ENCODE measurements around the gene CSRNP3. TPM values are rescaled to one million over a fixed set of nuclear protein-coding genes. Genes with fewer than 3 reads are reported as not detected.

Gene CSRNP3
- total and polyA plus RNA-seq, 10 of the 15 experiments (the other 5 are each of a cell fraction or from before 2014, with no cell fraction given) = 0.03 to 5.2 (median 0.11) TPM; not detected in 1

DNA sequence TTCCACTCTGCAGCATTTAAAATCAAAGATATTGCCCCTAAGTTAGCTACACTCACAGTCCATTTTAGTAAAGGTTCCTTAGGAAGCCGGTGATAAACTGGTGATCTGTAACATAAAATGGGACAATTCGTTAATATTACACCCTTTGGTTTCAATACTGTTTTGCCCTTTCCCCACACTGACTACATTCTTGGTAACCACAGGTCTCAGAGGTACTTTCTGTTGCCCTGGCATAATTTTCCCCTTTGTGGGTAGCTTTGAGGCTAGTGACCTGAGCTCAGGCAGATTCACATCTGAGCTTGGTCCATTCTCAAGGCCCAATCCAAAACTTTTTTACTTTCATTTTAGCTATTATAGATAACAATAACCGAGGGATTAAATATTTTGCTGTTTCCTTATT is 32.9 kb upstream of the CSRNP3 start (continued):
- TF ChIP-seq MEF2B (IDR thresholded peaks at IDR 0.05; ENCODE audit: partially characterized antibody, poor library complexity, severe bottlenecking) (peak; percentile 36), BMI1 (IDR thresholded peaks at IDR 0.05; ENCODE audit: borderline replicate concordance) (no peak), NFYA (IDR thresholded peaks at IDR 0.05; ENCODE audit: borderline replicate concordance, low read depth, low read length) (no peak), SIX5 (IDR thresholded peaks at IDR 0.05; ENCODE audit: low read depth, low read length, severe bottlenecking) (no peak), IKZF1 (conservative IDR thresholded peaks at IDR 0.05) (peak; percentile 71), NRF1 (conservative IDR thresholded peaks at IDR 0.05; ENCODE audit: low read depth, low read length) (no peak), GATAD2B (conservative IDR thresholded peaks at IDR 0.05; ENCODE audit: low read depth) (peak; percentile 68; the same call in 1 of the 2 replicates), LARP7 (IDR thresholded peaks at IDR 0.05) (no peak)
- TF ChIP-seq, protein P1, sequence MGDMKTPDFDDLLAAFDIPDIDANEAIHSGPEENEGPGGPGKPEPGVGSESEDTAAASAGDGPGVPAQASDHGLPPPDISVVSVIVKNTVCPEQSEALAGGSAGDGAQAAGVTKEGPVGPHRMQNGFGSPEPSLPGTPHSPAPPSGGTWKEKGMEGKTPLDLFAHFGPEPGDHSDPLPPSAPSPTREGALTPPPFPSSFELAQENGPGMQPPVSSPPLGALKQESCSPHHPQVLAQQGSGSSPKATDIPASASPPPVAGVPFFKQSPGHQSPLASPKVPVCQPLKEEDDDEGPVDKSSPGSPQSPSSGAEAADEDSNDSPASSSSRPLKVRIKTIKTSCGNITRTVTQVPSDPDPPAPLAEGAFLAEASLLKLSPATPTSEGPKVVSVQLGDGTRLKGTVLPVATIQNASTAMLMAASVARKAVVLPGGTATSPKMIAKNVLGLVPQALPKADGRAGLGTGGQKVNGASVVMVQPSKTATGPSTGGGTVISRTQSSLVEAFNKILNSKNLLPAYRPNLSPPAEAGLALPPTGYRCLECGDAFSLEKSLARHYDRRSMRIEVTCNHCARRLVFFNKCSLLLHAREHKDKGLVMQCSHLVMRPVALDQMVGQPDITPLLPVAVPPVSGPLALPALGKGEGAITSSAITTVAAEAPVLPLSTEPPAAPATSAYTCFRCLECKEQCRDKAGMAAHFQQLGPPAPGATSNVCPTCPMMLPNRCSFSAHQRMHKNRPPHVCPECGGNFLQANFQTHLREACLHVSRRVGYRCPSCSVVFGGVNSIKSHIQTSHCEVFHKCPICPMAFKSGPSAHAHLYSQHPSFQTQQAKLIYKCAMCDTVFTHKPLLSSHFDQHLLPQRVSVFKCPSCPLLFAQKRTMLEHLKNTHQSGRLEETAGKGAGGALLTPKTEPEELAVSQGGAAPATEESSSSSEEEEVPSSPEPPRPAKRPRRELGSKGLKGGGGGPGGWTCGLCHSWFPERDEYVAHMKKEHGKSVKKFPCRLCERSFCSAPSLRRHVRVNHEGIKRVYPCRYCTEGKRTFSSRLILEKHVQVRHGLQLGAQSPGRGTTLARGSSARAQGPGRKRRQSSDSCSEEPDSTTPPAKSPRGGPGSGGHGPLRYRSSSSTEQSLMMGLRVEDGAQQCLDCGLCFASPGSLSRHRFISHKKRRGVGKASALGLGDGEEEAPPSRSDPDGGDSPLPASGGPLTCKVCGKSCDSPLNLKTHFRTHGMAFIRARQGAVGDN (IDR thresholded peaks at IDR 0.05) = 0 out of 2 replicates have a peak, but pooled peaks have one; percentile 31

All from GM12878 (cell line).